Liver (tissue), 9 donors: ENCODE measurements around the gene WNK4. TPM values are rescaled to one million over a fixed set of nuclear protein-coding genes. Genes with fewer than 3 reads are reported as not detected.

Experiments used
- DNase-seq: peaks from one replicate; pipeline ENCODE4 v3.0.0-alpha.2; 2017; ENCODE audit warnings: low spot score
- H3K27ac ChIP-seq, 2 donors: one replicate each; pipeline ENCODE4 v1.7.0; 2013; ENCODE audit warnings: inconsistent platforms in 2 of 2, low read length in 2 of 2, control low read depth in 1 of 2, low read depth in 1 of 2, mild to moderate bottlenecking in 1 of 2
- H3K27me3 ChIP-seq, 4 donors: one replicate each; pipeline versions ENCODE4 v1.6.1 to v1.7.0; 2013; ENCODE audit warnings: low read length in 3 of 4, inconsistent platforms in 1 of 4, mild to moderate bottlenecking in 1 of 4, moderate library complexity in 1 of 4; ENCODE audit not compliant: control insufficient read depth in 4 of 4, insufficient read depth in 4 of 4
- H3K36me3 ChIP-seq, 4 donors: one replicate each; pipeline versions ENCODE4 v1.6.1 to v1.7.0; 2013; ENCODE audit warnings: low read length in 3 of 4, mild to moderate bottlenecking in 3 of 4, low read depth in 1 of 4, moderate library complexity in 1 of 4; ENCODE audit not compliant: control insufficient read depth in 4 of 4, insufficient read depth in 3 of 4
- H3K4me1 ChIP-seq, 4 donors: one replicate each; pipeline versions ENCODE4 v1.6.1 to v1.7.0; 2013; ENCODE audit warnings: low read length in 3 of 4, mild to moderate bottlenecking in 3 of 4, moderate library complexity in 1 of 4; ENCODE audit not compliant: control insufficient read depth in 4 of 4, insufficient read depth in 4 of 4
- H3K4me3 ChIP-seq, 3 donors: one replicate each; pipeline versions ENCODE4 v1.6.1 to v1.7.0; 2013; ENCODE audit warnings: low read length in 3 of 3, control low read depth in 1 of 3, low read depth in 1 of 3, mild to moderate bottlenecking in 1 of 3
- H3K9ac ChIP-seq, 2 donors: one replicate each; pipeline ENCODE4 v1.7.0; 2013; ENCODE audit warnings: low read length in 2 of 2, mild to moderate bottlenecking in 2 of 2, moderate library complexity in 2 of 2, control low read depth in 1 of 2, low read depth in 1 of 2
- H3K9me3 ChIP-seq, 4 donors: one replicate each; pipeline versions ENCODE4 v1.6.1 to v1.7.0; 2013; ENCODE audit warnings: low read length in 3 of 4; ENCODE audit not compliant: control insufficient read depth in 4 of 4
- CTCF ChIP-seq: fragments of 150-350 bp; IDR thresholded peaks from 2 replicates; pipeline ENCODE4 v1.5.1; 2017; ENCODE audit warnings: improper control_type of control experiment, low read depth, low read length; ENCODE audit not compliant: missing input control
- FOXA1 ChIP-seq: IDR thresholded peaks from 2 replicates; pipeline ENCODE4 v1.6.1; 2016; ENCODE audit warnings: antibody characterized with exemption
- FOXA2 ChIP-seq: IDR thresholded peaks from 2 replicates; pipeline ENCODE4 v1.6.1; 2016; ENCODE audit warnings: antibody characterized with exemption
- GABPA ChIP-seq, 2 donors: IDR thresholded peaks in 1 of 2; conservative IDR thresholded peaks in 1 of 2; 2 replicates each; pipeline ENCODE4 v1.6.1; 2016; ENCODE audit warnings: antibody characterized with exemption in 2 of 2, mild to moderate bottlenecking in 1 of 2, moderate library complexity in 1 of 2
- HNF4G ChIP-seq: IDR thresholded peaks from 2 replicates; pipeline ENCODE4 v1.6.1; 2016; ENCODE audit warnings: antibody characterized with exemption
- JUND ChIP-seq, 2 donors: IDR thresholded peaks; 2 replicates each; pipeline ENCODE4 v1.6.1; 2016; ENCODE audit warnings: antibody characterized with exemption in 2 of 2
- NR2F2 ChIP-seq: IDR thresholded peaks from 2 replicates; pipeline ENCODE4 v1.6.1; 2016; ENCODE audit warnings: antibody characterized with exemption
- RAD21 ChIP-seq, 2 donors: IDR thresholded peaks; 2 replicates each; pipeline ENCODE4 v1.6.1; 2016; ENCODE audit warnings: antibody characterized with exemption in 2 of 2, mild to moderate bottlenecking in 2 of 2
- REST ChIP-seq: IDR thresholded peaks from 2 replicates; pipeline ENCODE4 v1.6.1; 2016; ENCODE audit warnings: antibody characterized with exemption, mild to moderate bottlenecking
- SP1 ChIP-seq: IDR thresholded peaks from 2 replicates; pipeline ENCODE4 v1.6.1; 2018; ENCODE audit warnings: antibody characterized with exemption, mild to moderate bottlenecking
- YY1 ChIP-seq: IDR thresholded peaks from 2 replicates; pipeline ENCODE4 v1.6.1; 2016; ENCODE audit warnings: antibody characterized with exemption, mild to moderate bottlenecking
- WGBS: extraction: QIAGEN DNeasy Blood & Tissue Kit; methylation state at CpG from one replicate; pipeline ENCODE4 v1.1.7; 2013; 5-methylcytosine and 5-hydroxymethylcytosine counted together
- polyA plus RNA-seq, 2 donors: library from polyadenylated mRNA; stranded (reverse) in 1 of 2; unstranded in 1 of 2; fragments of 200-250 nt in 1 of 2; fragments of >200 nt in 1 of 2; fragmentation: Nextera tagmentation in 1 of 2; extraction: Ambion mirVana in 1 of 2; gene quantifications; one replicate each; pipeline versions ENCODE4 v1.2.1 to v1.2.3, GENCODE V29; 2013 to 2015
- total RNA-seq, 2 donors: library from RNA; depleted of rRNA; stranded (reverse); fragments of >200 nt; gene quantifications; one replicate each; pipeline ENCODE4 v1.2.3, GENCODE V29; 2014
- TF ChIP-seq, protein P1 (sequence below): IDR thresholded peaks from 2 replicates; pipeline ENCODE4 v1.6.1; 2016; ENCODE audit warnings: antibody characterized with exemption
- TF ChIP-seq, protein P2 (sequence below): IDR thresholded peaks from 2 replicates; pipeline ENCODE4 v1.6.1; 2016; ENCODE audit warnings: antibody characterized with exemption
- donor health status: healthy.
- donor health status: healthy.
- donor health status: healthy.
- donor health status: healthy.
- donor health status: healthy.

The WNK4 gene
- total and polyA plus RNA-seq, 4 donors, result 0.33 to 7.5 (median 0.50) TPM

GRCh38 chr17:42783062-42783790, 2.8 kb downstream of the WNK4 start:
- H3K27ac ChIP-seq, result no peak overlapping the region

More at GRCh38 chr17:42783062-42783790, 2.8 kb downstream of the WNK4 start:
- H3K4me3 ChIP-seq, result no peak overlapping the region
- H3K27me3 ChIP-seq, result peaks cover 0 to 6% (median 0%) of the 10 kb centered on the region in 4 donors
- DNase-seq, result no peak
- H3K36me3 ChIP-seq, result peaks cover 2 to 15% (median 8%) of the 10 kb centered on the region in 4 donors
- H3K4me1 ChIP-seq, result peaks cover 4 to 16% (median 10%) of the 10 kb centered on the region in 4 donors
- no peak for TF ChIP-seq HNF4G
- TF ChIP-seq, protein P1, sequence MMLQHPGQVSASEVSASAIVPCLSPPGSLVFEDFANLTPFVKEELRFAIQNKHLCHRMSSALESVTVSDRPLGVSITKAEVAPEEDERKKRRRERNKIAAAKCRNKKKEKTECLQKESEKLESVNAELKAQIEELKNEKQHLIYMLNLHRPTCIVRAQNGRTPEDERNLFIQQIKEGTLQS, result no peak
- no peak for TF ChIP-seq JUND (IDR thresholded peaks at IDR 0.05)
- TF ChIP-seq GABPA (IDR thresholded peaks at IDR 0.05 in 1 of 2, conservative IDR thresholded peaks at IDR 0.05 in 1 of 2), result no peak
- no peak for TF ChIP-seq FOXA1
- no peak for TF ChIP-seq RAD21 (IDR thresholded peaks at IDR 0.05)
- TF ChIP-seq SP1, result no peak
- TF ChIP-seq YY1, result no peak
- TF ChIP-seq NR2F2, result no peak
- TF ChIP-seq, protein P2, sequence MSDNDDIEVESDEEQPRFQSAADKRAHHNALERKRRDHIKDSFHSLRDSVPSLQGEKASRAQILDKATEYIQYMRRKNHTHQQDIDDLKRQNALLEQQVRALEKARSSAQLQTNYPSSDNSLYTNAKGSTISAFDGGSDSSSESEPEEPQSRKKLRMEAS, result no peak
- no peak for TF ChIP-seq REST
- TF ChIP-seq CTCF, result no peak
- TF ChIP-seq FOXA2, result no peak
- no peaks in the 10 kb centered on the region for H3K9me3 ChIP-seq
- no peak overlapping the region for H3K9ac ChIP-seq
- WGBS, result 64% methylated on average over 9 of the region's 9 CpGs
